Activated naive CD8-positive, alpha-beta T cell treated with anti-CD3 and anti-CD28 coated beads for 36 hours (primary cell): ENCODE measurements around the gene DMXL1. TPM values are rescaled to one million over a fixed set of nuclear protein-coding genes. Genes with fewer than 3 reads are reported as not detected.

Experiments used
- DNase-seq: peaks from one replicate; pipeline ENCODE4 v3.0.0; 2021
- H3K27ac Mint-ChIP-seq: one replicate; pipeline ENCODE4 v1.8.0; 2022; ENCODE audit warnings: mild to moderate bottlenecking, moderate library complexity, mixed read lengths
- H3K27me3 Mint-ChIP-seq: one replicate; pipeline ENCODE4 v1.8.0; 2022; ENCODE audit warnings: mild to moderate bottlenecking, mixed read lengths
- H3K36me3 Mint-ChIP-seq: one replicate; pipeline ENCODE4 v1.8.0; 2021; ENCODE audit warnings: mild to moderate bottlenecking, mixed read lengths
- H3K4me1 Mint-ChIP-seq: one replicate; pipeline ENCODE4 v1.8.0; 2021; ENCODE audit warnings: mixed read lengths
- H3K4me3 Mint-ChIP-seq: one replicate; pipeline ENCODE4 v1.8.0; 2022; ENCODE audit warnings: mild to moderate bottlenecking, moderate library complexity, mixed read lengths
- H3K9me3 Mint-ChIP-seq: one replicate; pipeline ENCODE4 v1.8.0; 2022; ENCODE audit warnings: mixed read lengths
- total RNA-seq, 2 experiments: library from RNA; stranded (reverse); gene quantifications; one replicate each; pipeline ENCODE4 v1.2.3, GENCODE V29; 2021

The DMXL1 gene
- total RNA-seq, 2 experiments from 2014 or later, result 22.1 to 25.1 TPM

DNA sequence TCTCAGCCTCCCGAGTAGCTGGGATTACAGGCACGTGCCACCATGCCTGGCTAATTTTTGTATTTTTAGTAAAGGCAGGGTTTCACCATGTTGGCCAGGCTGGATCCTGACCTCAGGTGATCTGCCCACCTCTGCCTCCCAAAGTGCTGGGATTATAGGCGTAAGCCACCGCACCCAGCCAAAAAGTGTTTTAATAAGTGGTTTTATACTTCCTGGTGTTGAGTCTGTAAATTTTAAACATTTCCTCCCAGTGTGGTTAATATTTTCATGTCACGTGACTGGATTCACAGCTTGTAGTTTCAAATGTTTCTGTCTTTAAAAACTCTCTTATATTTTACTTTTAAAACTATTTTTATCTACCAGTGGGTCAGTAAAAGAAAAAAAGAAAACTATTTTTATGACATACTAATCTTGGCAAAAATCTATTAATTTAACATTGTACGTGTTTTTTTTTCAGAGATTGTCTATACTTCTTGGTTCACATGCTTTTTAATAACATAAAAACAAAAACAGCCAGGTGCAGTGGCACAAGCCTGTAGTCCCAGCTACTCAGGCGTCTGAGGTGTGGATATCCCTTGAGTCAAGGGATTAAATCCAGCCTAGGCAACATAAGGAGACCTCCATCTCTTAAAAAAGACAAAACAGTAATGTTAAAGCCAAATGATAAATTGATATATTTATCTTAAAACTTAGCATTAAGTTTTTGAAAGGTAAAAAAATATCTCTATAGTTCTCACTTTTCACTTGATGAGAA lies 117.1 kb downstream of the DMXL1 start:
- H3K27ac Mint-ChIP-seq, result peak overlapping the region; percentile 31
- H3K9me3 Mint-ChIP-seq, result no peaks in the 10 kb centered on the region
- no peak overlapping the region for H3K4me3 Mint-ChIP-seq
- DNase-seq, result no peak
- no peaks in the 10 kb centered on the region for H3K27me3 Mint-ChIP-seq
- H3K36me3 Mint-ChIP-seq, result peaks cover 8% of the 10 kb centered on the region
- peaks cover 14% of the 10 kb centered on the region for H3K4me1 Mint-ChIP-seq

GRCh38 chr5:119190470-119191095 lies 119.7 kb downstream of the DMXL1 start:
- Mint-ChIP-seq H3K36me3 (peaks cover 12% of the 10 kb centered on the region), H3K27ac (no peak overlapping the region), H3K4me1 (peaks cover 14% of the 10 kb centered on the region), H3K9me3 (no peaks in the 10 kb centered on the region), H3K4me3 (no peak overlapping the region), H3K27me3 (no peaks in the 10 kb centered on the region)
- DNase-seq, result no peak

- no peaks in the 10 kb centered on the region for H3K9me3 Mint-ChIP-seq
- H3K4me3 Mint-ChIP-seq, result no peak overlapping the region
- peaks cover 16% of the 10 kb centered on the region for H3K36me3 Mint-ChIP-seq
- no peaks in the 10 kb centered on the region for H3K27me3 Mint-ChIP-seq
- no peak overlapping the region for H3K27ac Mint-ChIP-seq
- DNase-seq, result no peak
- H3K4me1 Mint-ChIP-seq, result peaks cover 12% of the 10 kb centered on the region
Measured at GRCh38 chr5:119191944-119192343, 121.1 kb downstream of the DMXL1 start.

- Mint-ChIP-seq H3K27me3 (no peaks in the 10 kb centered on the region), H3K9me3 (peaks cover 7% of the 10 kb centered on the region), H3K4me3 (no peak overlapping the region), H3K27ac (no peak overlapping the region), H3K36me3 (peaks cover 53% of the 10 kb centered on the region), H3K4me1 (peaks cover 6% of the 10 kb centered on the region)
- no peak for DNase-seq
Measured at GRCh38 chr5:119200795-119201194, 129.9 kb downstream of the DMXL1 start.

GRCh38 chr5:119207105-119207504 lies 136.2 kb downstream of the DMXL1 start:
- Mint-ChIP-seq H3K27ac (no peak overlapping the region), H3K9me3 (no peaks in the 10 kb centered on the region), H3K27me3 (no peaks in the 10 kb centered on the region), H3K4me3 (no peak overlapping the region), H3K36me3 (peaks cover 10% of the 10 kb centered on the region), H3K4me1 (peaks cover 9% of the 10 kb centered on the region)
- DNase-seq, result no peak

GRCh38 chr5:119212026-119212425 lies 141.1 kb downstream of the DMXL1 start:
- Mint-ChIP-seq H3K4me1 (peaks cover 13% of the 10 kb centered on the region), H3K9me3 (no peaks in the 10 kb centered on the region), H3K27ac (no peak overlapping the region)

DNA sequence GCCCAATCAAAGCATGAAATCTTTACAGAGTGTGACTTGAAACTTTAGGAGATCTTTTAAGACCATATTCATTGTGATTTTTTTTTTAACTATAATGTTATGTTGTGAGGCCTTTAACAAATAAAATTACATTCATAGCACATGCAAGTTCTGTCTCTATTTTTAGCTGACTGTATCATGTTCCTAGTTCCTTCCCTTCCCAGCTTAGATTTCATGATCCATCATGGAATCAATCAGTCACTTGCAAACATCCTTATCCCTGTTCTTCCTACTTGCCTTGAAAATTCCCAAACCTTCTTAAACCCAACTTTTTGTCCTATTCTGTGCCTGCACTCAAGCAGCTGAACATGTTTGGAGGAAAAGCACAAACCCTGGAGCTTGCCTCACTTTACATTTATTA lies 141.8 kb downstream of the DMXL1 start:
- H3K27ac Mint-ChIP-seq, result no peak overlapping the region
- no peak overlapping the region for H3K4me3 Mint-ChIP-seq
- H3K27me3 Mint-ChIP-seq, result no peaks in the 10 kb centered on the region
- no peaks in the 10 kb centered on the region for H3K9me3 Mint-ChIP-seq
- H3K36me3 Mint-ChIP-seq, result peaks cover 7% of the 10 kb centered on the region
- H3K4me1 Mint-ChIP-seq, result peaks cover 13% of the 10 kb centered on the region
- DNase-seq, result no peak

More at GRCh38 chr5:119212026-119212425, 141.1 kb downstream of the DMXL1 start:
- Mint-ChIP-seq H3K36me3 (peaks cover 5% of the 10 kb centered on the region), H3K27me3 (no peaks in the 10 kb centered on the region), H3K4me3 (no peak overlapping the region)
- no peak for DNase-seq

DNA sequence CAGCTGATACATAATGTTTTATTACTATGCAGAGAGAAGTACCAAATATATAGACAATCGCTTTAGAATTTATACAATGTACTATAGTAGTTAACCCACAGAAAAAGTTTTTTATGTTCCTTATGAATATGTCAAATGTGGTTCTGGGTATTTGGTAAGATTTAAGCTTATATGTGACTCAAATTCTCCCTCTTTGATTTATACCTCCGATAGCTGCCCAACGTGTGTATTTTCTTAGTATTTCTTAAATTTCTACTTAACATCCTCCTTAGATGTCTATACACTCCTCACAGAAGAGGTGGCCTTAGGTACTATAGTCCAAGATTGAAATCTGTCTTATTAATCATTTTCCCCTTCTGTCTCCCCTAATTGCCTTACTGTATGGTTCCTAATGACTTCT lies 146.3 kb downstream of the DMXL1 start:
- Mint-ChIP-seq H3K4me1 (peaks cover 6% of the 10 kb centered on the region), H3K36me3 (peaks cover 9% of the 10 kb centered on the region)

DNA sequence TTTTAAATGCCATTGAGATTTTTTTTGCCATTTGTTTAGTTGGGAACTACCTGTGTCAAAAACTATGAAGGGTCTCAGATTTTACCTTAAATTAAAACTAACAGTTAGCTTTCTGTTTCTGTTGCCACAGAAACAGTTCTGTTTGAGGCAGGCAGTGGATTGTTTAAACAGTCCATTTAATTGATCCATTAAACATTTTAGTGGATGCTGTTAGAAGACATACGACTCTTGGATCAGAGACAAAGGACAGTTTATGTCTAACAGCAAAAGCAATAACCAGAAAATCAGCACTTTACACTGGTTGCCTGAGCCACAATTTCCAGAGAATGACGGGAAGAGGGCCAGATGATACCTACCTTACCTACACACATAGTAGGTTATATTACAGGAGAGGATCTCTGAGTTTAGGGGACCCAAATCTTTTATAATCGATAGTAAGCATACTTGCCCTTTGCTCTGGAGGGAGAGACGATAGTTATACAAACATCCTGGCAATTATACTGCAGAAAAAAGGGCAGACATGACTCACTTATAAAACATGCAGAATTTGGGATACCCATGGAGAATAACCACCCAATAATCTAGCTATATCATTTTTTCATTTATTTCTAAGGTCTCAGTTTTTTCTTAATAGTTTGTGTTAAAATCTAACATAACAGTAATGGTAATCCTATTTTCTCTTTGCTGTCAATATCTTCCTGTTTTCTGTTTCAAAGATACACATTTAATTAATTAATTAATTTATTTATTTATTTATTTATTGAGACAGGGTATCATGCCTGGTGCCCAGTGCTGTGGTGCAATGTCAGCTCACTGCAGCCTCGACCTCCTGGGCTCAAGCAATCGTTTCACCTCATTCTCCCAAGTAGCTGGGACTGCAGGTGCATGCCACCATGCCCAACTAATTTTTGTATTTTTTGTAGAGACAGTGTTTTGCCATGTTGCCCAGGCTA lies 148.2 kb downstream of the DMXL1 start:
- no peaks in the 10 kb centered on the region for H3K4me1 Mint-ChIP-seq
- H3K36me3 Mint-ChIP-seq, result peaks cover 9% of the 10 kb centered on the region
- DNase-seq, result no peak
- H3K4me3 Mint-ChIP-seq, result no peak overlapping the region
- no peaks in the 10 kb centered on the region for H3K9me3 Mint-ChIP-seq
- no peak overlapping the region for H3K27ac Mint-ChIP-seq
- no peaks in the 10 kb centered on the region for H3K27me3 Mint-ChIP-seq

More for the DNA sequence above, 146.3 kb downstream of the DMXL1 start:
- Mint-ChIP-seq H3K9me3 (no peaks in the 10 kb centered on the region), H3K27ac (no peak overlapping the region), H3K27me3 (no peaks in the 10 kb centered on the region), H3K4me3 (no peak overlapping the region)
- no peak for DNase-seq

GRCh38 chr5:119220576-119221197 lies 149.8 kb downstream of the DMXL1 start:
- Mint-ChIP-seq H3K27me3 (no peaks in the 10 kb centered on the region), H3K9me3 (no peaks in the 10 kb centered on the region), H3K4me3 (no peak overlapping the region), H3K36me3 (peaks cover 9% of the 10 kb centered on the region), H3K4me1 (no peaks in the 10 kb centered on the region), H3K27ac (no peak overlapping the region)
- no peak for DNase-seq

- no peak for DNase-seq
- no peaks in the 10 kb centered on the region for H3K9me3 Mint-ChIP-seq
- peaks cover 9% of the 10 kb centered on the region for H3K36me3 Mint-ChIP-seq
Measured at GRCh38 chr5:119221330-119221729, 150.4 kb downstream of the DMXL1 start.

GRCh38 chr5:119229950-119230349 lies 159.1 kb downstream of the DMXL1 start:
- Mint-ChIP-seq H3K36me3 (peaks cover 6% of the 10 kb centered on the region), H3K4me1 (peaks cover 7% of the 10 kb centered on the region), H3K27me3 (no peaks in the 10 kb centered on the region), H3K4me3 (no peak overlapping the region), H3K9me3 (no peaks in the 10 kb centered on the region), H3K27ac (no peak overlapping the region)
- DNase-seq, result no peak

More at GRCh38 chr5:119221330-119221729, 150.4 kb downstream of the DMXL1 start:
- H3K27me3 Mint-ChIP-seq, result no peaks in the 10 kb centered on the region
- no peak overlapping the region for H3K4me3 Mint-ChIP-seq
- no peaks in the 10 kb centered on the region for H3K4me1 Mint-ChIP-seq
- H3K27ac Mint-ChIP-seq, result no peak overlapping the region

DNA sequence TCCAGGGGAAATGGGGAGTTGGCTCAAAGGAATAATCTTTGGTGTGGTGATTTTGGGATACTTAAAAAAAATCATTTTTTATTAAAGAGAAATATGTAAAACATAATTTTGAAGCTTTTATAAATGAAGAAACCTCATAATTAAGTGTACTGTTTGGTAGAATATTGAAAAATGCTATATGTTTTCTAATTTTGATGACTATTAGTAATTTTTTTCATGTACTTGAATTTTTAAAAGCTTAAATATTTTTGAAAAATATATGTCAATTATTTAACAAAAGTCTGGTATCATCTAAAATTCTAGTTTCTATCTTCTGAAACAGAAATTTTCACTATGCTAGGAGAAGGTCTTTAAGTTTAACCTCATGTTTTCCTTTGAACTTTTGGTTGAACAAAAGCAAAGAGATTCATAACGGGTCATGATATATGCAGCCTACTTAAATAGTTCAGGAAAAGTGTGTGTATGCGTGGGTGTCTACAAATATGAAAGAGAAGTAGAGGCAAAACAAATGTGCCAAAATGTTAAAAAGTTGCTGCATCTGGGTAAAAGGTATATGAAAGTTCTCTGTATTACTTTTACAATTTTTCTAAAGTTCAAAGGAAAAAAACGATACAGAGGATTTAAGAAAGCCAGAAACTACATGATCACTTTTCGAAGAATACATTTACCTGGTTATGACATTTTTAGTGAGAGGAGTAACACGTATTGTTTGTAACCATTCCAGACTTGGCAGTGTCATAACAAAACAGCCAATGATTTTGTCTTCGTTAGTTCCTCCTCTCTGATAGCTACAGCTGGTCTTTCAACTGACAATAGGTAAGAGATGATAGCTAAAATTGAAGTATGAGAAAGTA lies 167.6 kb downstream of the DMXL1 start:
- peak overlapping the region; percentile 29 for H3K4me3 Mint-ChIP-seq
- H3K4me1 Mint-ChIP-seq, result peaks cover 33% of the 10 kb centered on the region
- H3K9me3 Mint-ChIP-seq, result no peaks in the 10 kb centered on the region
- peaks cover 9% of the 10 kb centered on the region for H3K36me3 Mint-ChIP-seq
- H3K27me3 Mint-ChIP-seq, result no peaks in the 10 kb centered on the region
- peak overlapping the region; percentile 27 for H3K27ac Mint-ChIP-seq
- DNase-seq, result no peak

- H3K36me3 Mint-ChIP-seq, result peaks cover 15% of the 10 kb centered on the region
- H3K27me3 Mint-ChIP-seq, result no peaks in the 10 kb centered on the region
- DNase-seq, result no peak
- H3K27ac Mint-ChIP-seq, result peak overlapping the region; percentile 46
- H3K4me3 Mint-ChIP-seq, result peak overlapping the region; percentile 3
- no peaks in the 10 kb centered on the region for H3K9me3 Mint-ChIP-seq
- peaks cover 36% of the 10 kb centered on the region for H3K4me1 Mint-ChIP-seq
Measured at GRCh38 chr5:119239119-119239417, 168.2 kb downstream of the DMXL1 start.
